Right atrium auricular region (tissue), 2 donors: ENCODE measurements around the gene ANO6. TPM values are rescaled to one million over a fixed set of nuclear protein-coding genes. Genes with fewer than 3 reads are reported as not detected.

Source experiments
- DNase-seq: peaks from one replicate; pipeline ENCODE4 v3.0.0-alpha.2; 2019; ENCODE audit warnings: low spot score
- H3K27ac ChIP-seq, 2 donors: fragments of 200-600 bp; sonication (generic); 1 replicate in 1 of 2; 2 replicates in 1 of 2; pipeline ENCODE4 v1.5.1; 2016 to 2019
- H3K27me3 ChIP-seq, 2 donors: fragments of 200-600 bp; sonication (generic); one replicate each; pipeline versions ENCODE4 v1.5.1 to v1.6.0; 2017 to 2019
- H3K36me3 ChIP-seq: fragments of 200-600 bp; sonication (generic); one replicate; pipeline ENCODE4 v1.5.1; 2016
- H3K4me1 ChIP-seq, 2 donors: fragments of 200-600 bp; sonication (generic); one replicate each; pipeline versions ENCODE4 v1.5.1 to v1.6.0; 2017 to 2019
- H3K4me3 ChIP-seq, 2 donors: fragments of 200-600 bp; sonication (generic); 1 replicate in 1 of 2; 2 replicates in 1 of 2; pipeline ENCODE4 v1.5.1; 2017 to 2019; ENCODE audit warnings: mild to moderate bottlenecking in 1 of 2, moderate library complexity in 1 of 2
- H3K9me3 ChIP-seq, 2 donors: fragments of 200-600 bp; sonication (generic); one replicate each; pipeline ENCODE4 v1.5.1; 2019
- CTCF ChIP-seq, 2 donors: fragments of 200-600 bp; sonication (generic); IDR thresholded peaks; one replicate each; pipeline ENCODE4 v1.5.1; 2019; ENCODE audit warnings: antibody characterized with exemption in 2 of 2
- total RNA-seq, 2 donors: library from RNA; depleted of rRNA; stranded (reverse); fragments of >200 nt; gene quantifications; one replicate each; pipeline ENCODE4 v1.1.0, GENCODE V29; 2016

Gene ANO6
- total RNA-seq, 2 donors from 2014 or later: 48.1 to 49.5 TPM

- no peak for DNase-seq
- Histone ChIP-seq H3K9me3 (no peaks in the 10 kb centered on the region), H3K4me1 (peaks cover 0 to 21% of the 10 kb centered on the region in 2 donors), H3K27me3 (no peaks in the 10 kb centered on the region), H3K4me3 (no peak overlapping the region), H3K27ac (no peak overlapping the region), H3K36me3 (peaks cover 21% of the 10 kb centered on the region)
- no peak for TF ChIP-seq CTCF (IDR thresholded peaks at IDR 0.05)
These were observed 215.2 kb downstream of the ANO6 start for GRCh38 chr12:45431126-45431525.

GRCh38 chr12:45432710-45433109 lies 216.8 kb downstream of the ANO6 start:
- Histone ChIP-seq H3K27ac (no peak overlapping the region), H3K4me3 (no peak overlapping the region), H3K4me1 (peaks cover 0 to 17% of the 10 kb centered on the region in 2 donors), H3K9me3 (no peaks in the 10 kb centered on the region), H3K36me3 (peaks cover 21% of the 10 kb centered on the region), H3K27me3 (no peaks in the 10 kb centered on the region)
- DNase-seq: no peak
- no peak for TF ChIP-seq CTCF (IDR thresholded peaks at IDR 0.05)

GRCh38 chr12:45433441-45433868 lies 217.6 kb downstream of the ANO6 start:
- no peaks in the 10 kb centered on the region for H3K9me3 ChIP-seq
- TF ChIP-seq CTCF (IDR thresholded peaks at IDR 0.05): no peak

GRCh38 chr12:45434094-45434493 lies 218.2 kb downstream of the ANO6 start:
- Histone ChIP-seq H3K27me3 (no peaks in the 10 kb centered on the region), H3K4me1 (peaks cover 0 to 17% of the 10 kb centered on the region in 2 donors), H3K4me3 (no peak overlapping the region), H3K36me3 (peaks cover 8% of the 10 kb centered on the region), H3K27ac (no peak overlapping the region), H3K9me3 (no peaks in the 10 kb centered on the region)
- DNase-seq: no peak
- no peak for TF ChIP-seq CTCF (IDR thresholded peaks at IDR 0.05)

More at GRCh38 chr12:45433441-45433868, 217.6 kb downstream of the ANO6 start:
- peaks cover 15% of the 10 kb centered on the region for H3K36me3 ChIP-seq
- H3K27me3 ChIP-seq: no peaks in the 10 kb centered on the region
- no peak overlapping the region for H3K27ac ChIP-seq
- peaks cover 0 to 17% of the 10 kb centered on the region in 2 donors for H3K4me1 ChIP-seq
- no peak overlapping the region for H3K4me3 ChIP-seq
- no peak for DNase-seq

- Histone ChIP-seq H3K4me3 (no peak overlapping the region), H3K9me3 (peaks cover 0 to 1% of the 10 kb centered on the region in 2 donors), H3K27me3 (no peaks in the 10 kb centered on the region), H3K27ac (no peak overlapping the region), H3K4me1 (peaks cover 0 to 17% of the 10 kb centered on the region in 2 donors), H3K36me3 (peaks cover 5% of the 10 kb centered on the region)
- TF ChIP-seq CTCF (IDR thresholded peaks at IDR 0.05): no peak
- DNase-seq: no peak
These were observed 220.2 kb downstream of the ANO6 start for GRCh38 chr12:45435945-45436710.
